ENCODE data around the gene NUDT1.
"Not testable (repeated sequence)": the region's sequence is repeated elsewhere in the genome, so short reads cannot be mapped to it uniquely, and the experiment has no call there.

NUDT1 gene

GRCh38 chr7:2261611-2262010 is 19.6 kb downstream of the NUDT1 start:
- in situ Hi-C loops (cut with MboI; ENCODE audit: low sequenced_read_pairs): no loop called here

- in situ Hi-C loops (cut with MboI; ENCODE audit: low sequenced_read_pairs): no loop called here
These were observed 21.1 kb downstream of the NUDT1 start for GRCh38 chr7:2263176-2263575.

- in situ Hi-C loops (cut with MboI; ENCODE audit: low sequenced_read_pairs): no loop called here
These were observed 22.1 kb downstream of the NUDT1 start for GRCh38 chr7:2264158-2264557.

GRCh38 chr7:2266911-2267310 is 24.9 kb downstream of the NUDT1 start:
- in situ Hi-C loops (cut with MboI; ENCODE audit: low sequenced_read_pairs): no loop called here

- in situ Hi-C loops (cut with MboI; ENCODE audit: low sequenced_read_pairs): not testable (repeated sequence)
These were observed 27.3 kb downstream of the NUDT1 start for GRCh38 chr7:2269089-2269990.

GRCh38 chr7:2269991-2270460 is 28.0 kb downstream of the NUDT1 start:
- in situ Hi-C loops (cut with MboI; ENCODE audit: low sequenced_read_pairs): no loop called here

- in situ Hi-C loops (cut with MboI; ENCODE audit: low sequenced_read_pairs): no loop called here
These were observed 28.5 kb downstream of the NUDT1 start for GRCh38 chr7:2270495-2270894.

GRCh38 chr7:2271273-2272026 is 29.4 kb downstream of the NUDT1 start:
- in situ Hi-C loops (cut with MboI; ENCODE audit: low sequenced_read_pairs): no loop called here

GRCh38 chr7:2272031-2272430 is 30.0 kb downstream of the NUDT1 start:
- in situ Hi-C loops (cut with MboI; ENCODE audit: low sequenced_read_pairs): no loop called here

GRCh38 chr7:2273866-2274265 is 31.8 kb downstream of the NUDT1 start:
- in situ Hi-C loops (cut with MboI; ENCODE audit: low sequenced_read_pairs): no loop called here

- in situ Hi-C loops (cut with MboI; ENCODE audit: low sequenced_read_pairs): no loop called here
These were observed 32.6 kb downstream of the NUDT1 start for GRCh38 chr7:2274666-2275065.

GRCh38 chr7:2275101-2275500 is 33.1 kb downstream of the NUDT1 start:
- in situ Hi-C loops (cut with MboI; ENCODE audit: low sequenced_read_pairs): no loop called here

GRCh38 chr7:2276107-2276506 is 34.1 kb downstream of the NUDT1 start:
- in situ Hi-C loops (cut with MboI; ENCODE audit: low sequenced_read_pairs): no loop called here

- in situ Hi-C loops (cut with MboI; ENCODE audit: low sequenced_read_pairs): no loop called here
These were observed 36.0 kb downstream of the NUDT1 start for GRCh38 chr7:2278026-2278425.

- in situ Hi-C loops (cut with MboI; ENCODE audit: low sequenced_read_pairs): no loop called here
These were observed 37.9 kb downstream of the NUDT1 start for GRCh38 chr7:2279896-2280295.

- in situ Hi-C loops (cut with MboI; ENCODE audit: low sequenced_read_pairs): no loop called here
These were observed 38.4 kb downstream of the NUDT1 start for GRCh38 chr7:2280424-2280823.

GRCh38 chr7:2281541-2281940 is 39.5 kb downstream of the NUDT1 start:
- in situ Hi-C loops (cut with MboI; ENCODE audit: low sequenced_read_pairs): no loop called here

GRCh38 chr7:2282185-2282751 is 40.2 kb downstream of the NUDT1 start:
- in situ Hi-C loops (cut with MboI; ENCODE audit: low sequenced_read_pairs): no loop called here

GRCh38 chr7:2283074-2283473 is 41.0 kb downstream of the NUDT1 start:
- in situ Hi-C loops (cut with MboI; ENCODE audit: low sequenced_read_pairs): no loop called here

GRCh38 chr7:2287745-2288144 is 45.7 kb downstream of the NUDT1 start:
- in situ Hi-C loops (cut with MboI; ENCODE audit: low sequenced_read_pairs): no loop called here

- in situ Hi-C loops (cut with MboI; ENCODE audit: low sequenced_read_pairs): no loop called here
These were observed 46.5 kb downstream of the NUDT1 start for GRCh38 chr7:2288503-2288902.
